ENCODE results near the gene ASTL. TPM values are rescaled to one million over a fixed set of nuclear protein-coding genes. Genes with fewer than 3 reads are reported as not detected.
A peak's percentile ranks its signal among the peaks of the same experiment; 100 is the strongest.

Gene ASTL
- total and polyA plus RNA-seq, 9 of the 15 experiments (the other 6 are each of a cell fraction or from before 2014, with no cell fraction given) = not detected

DNA sequence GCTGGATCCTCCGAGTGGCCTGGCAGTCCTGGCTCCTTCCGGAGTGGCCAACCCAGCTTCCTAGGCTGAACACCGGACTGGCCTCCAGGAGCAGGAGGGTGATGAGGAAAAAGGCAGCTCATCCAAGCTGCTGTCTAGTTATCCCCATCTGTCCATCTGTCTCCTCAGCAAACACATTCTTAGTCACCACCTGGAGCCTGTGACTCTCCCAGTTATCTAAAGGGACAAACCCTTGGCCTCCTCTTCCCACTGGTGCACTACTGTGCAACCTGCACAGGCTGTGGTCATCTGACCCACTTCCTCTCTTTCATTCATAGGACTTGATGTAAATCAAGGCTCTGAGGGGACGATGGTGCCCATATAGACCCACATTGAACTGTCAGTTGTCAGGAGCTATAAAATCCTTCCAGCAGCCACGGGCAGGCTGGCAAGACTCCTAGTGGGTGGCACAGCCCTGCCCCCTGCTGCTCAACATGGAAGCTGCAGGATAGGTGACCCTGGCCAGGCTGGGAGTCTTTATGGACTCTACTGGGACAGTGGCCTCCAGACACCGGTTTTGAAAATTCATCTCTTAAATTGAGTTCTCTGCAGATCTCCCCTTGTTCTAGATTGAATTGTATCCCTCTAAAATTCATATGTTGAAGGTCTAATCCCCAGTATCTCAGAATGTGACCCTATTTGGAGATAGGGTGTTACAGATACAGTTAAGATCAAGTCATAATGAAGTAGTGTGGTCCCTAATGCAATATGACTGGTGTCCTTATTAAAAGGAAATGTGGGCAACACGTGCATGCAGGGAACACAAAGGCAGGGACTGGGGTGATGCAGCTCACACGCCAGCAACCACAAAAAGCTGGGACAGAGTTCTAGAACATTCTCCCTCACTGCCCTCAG is 36.2 kb upstream of the ASTL start (continued):
- TF ChIP-seq, protein P1, sequence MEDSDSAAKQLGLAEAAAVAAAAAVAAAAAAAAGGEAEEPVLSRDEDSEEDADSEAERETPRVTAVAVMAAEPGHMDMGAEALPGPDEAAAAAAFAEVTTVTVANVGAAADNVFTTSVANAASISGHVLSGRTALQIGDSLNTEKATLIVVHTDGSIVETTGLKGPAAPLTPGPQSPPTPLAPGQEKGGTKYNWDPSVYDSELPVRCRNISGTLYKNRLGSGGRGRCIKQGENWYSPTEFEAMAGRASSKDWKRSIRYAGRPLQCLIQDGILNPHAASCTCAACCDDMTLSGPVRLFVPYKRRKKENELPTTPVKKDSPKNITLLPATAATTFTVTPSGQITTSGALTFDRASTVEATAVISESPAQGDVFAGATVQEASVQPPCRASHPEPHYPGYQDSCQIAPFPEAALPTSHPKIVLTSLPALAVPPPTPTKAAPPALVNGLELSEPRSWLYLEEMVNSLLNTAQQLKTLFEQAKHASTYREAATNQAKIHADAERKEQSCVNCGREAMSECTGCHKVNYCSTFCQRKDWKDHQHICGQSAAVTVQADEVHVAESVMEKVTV (CRISPR knock-in tag; IDR thresholded peaks at IDR 0.05) = peak; percentile 75
- TF ChIP-seq FOXJ3 (CRISPR knock-in tag; IDR thresholded peaks at IDR 0.05) = no peak
- 0 out of 2 replicates have a peak, but pooled peaks have one; percentile 8 for TF ChIP-seq MAFK (IDR thresholded peaks at IDR 0.05; ENCODE audit: low read length)
- TF ChIP-seq, protein P2, sequence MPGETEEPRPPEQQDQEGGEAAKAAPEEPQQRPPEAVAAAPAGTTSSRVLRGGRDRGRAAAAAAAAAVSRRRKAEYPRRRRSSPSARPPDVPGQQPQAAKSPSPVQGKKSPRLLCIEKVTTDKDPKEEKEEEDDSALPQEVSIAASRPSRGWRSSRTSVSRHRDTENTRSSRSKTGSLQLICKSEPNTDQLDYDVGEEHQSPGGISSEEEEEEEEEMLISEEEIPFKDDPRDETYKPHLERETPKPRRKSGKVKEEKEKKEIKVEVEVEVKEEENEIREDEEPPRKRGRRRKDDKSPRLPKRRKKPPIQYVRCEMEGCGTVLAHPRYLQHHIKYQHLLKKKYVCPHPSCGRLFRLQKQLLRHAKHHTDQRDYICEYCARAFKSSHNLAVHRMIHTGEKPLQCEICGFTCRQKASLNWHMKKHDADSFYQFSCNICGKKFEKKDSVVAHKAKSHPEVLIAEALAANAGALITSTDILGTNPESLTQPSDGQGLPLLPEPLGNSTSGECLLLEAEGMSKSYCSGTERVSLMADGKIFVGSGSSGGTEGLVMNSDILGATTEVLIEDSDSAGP (CRISPR knock-in tag; IDR thresholded peaks at IDR 0.05) = no peak
- TF ChIP-seq ZBTB40 (IDR thresholded peaks at IDR 0.05) = no peak
- no peak for TF ChIP-seq ZBTB40 (CRISPR knock-in tag; IDR thresholded peaks at IDR 0.05)
- TF ChIP-seq, protein P3, sequence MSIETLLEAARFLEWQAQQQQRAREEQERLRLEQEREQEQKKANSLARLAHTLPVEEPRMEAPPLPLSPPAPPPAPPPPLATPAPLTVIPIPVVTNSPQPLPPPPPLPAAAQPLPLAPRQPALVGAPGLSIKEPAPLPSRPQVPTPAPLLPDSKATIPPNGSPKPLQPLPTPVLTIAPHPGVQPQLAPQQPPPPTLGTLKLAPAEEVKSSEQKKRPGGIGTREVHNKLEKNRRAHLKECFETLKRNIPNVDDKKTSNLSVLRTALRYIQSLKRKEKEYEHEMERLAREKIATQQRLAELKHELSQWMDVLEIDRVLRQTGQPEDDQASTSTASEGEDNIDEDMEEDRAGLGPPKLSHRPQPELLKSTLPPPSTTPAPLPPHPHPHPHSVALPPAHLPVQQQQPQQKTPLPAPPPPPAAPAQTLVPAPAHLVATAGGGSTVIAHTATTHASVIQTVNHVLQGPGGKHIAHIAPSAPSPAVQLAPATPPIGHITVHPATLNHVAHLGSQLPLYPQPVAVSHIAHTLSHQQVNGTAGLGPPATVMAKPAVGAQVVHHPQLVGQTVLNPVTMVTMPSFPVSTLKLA (conservative IDR thresholded peaks at IDR 0.05) = 0 out of 4 replicates have a peak, but pooled peaks of 1 of the 2 experiments have one; percentile 17
- TF ChIP-seq, protein P4, sequence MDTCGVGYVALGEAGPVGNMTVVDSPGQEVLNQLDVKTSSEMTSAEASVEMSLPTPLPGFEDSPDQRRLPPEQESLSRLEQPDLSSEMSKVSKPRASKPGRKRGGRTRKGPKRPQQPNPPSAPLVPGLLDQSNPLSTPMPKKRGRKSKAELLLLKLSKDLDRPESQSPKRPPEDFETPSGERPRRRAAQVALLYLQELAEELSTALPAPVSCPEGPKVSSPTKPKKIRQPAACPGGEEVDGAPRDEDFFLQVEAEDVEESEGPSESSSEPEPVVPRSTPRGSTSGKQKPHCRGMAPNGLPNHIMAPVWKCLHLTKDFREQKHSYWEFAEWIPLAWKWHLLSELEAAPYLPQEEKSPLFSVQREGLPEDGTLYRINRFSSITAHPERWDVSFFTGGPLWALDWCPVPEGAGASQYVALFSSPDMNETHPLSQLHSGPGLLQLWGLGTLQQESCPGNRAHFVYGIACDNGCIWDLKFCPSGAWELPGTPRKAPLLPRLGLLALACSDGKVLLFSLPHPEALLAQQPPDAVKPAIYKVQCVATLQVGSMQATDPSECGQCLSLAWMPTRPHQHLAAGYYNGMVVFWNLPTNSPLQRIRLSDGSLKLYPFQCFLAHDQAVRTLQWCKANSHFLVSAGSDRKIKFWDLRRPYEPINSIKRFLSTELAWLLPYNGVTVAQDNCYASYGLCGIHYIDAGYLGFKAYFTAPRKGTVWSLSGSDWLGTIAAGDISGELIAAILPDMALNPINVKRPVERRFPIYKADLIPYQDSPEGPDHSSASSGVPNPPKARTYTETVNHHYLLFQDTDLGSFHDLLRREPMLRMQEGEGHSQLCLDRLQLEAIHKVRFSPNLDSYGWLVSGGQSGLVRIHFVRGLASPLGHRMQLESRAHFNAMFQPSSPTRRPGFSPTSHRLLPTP (IDR thresholded peaks at IDR 0.05; ENCODE audit: borderline replicate concordance, extremely low read depth, insufficient read length) = no peak
